ENCODE results near the gene LAMC1. TPM values are rescaled to one million over a fixed set of nuclear protein-coding genes. Genes with fewer than 3 reads are reported as not detected.
"Not testable (repeated sequence)": the region's sequence is repeated elsewhere in the genome, so short reads cannot be mapped to it uniquely, and the experiment has no call there.

The LAMC1 gene
- total and polyA plus RNA-seq, 10 of the 15 experiments (the other 5 are each of a cell fraction or from before 2014, with no cell fraction given), result 4.6 to 51.4 (median 25.6) TPM

GRCh38 chr1:183070923-183071618 lies 47.9 kb downstream of the LAMC1 start (continued):
- TF ChIP-seq MLLT1 (IDR thresholded peaks at IDR 0.05), result peak; percentile 89
- no peak for TF ChIP-seq RELA (IDR thresholded peaks at IDR 0.05; ENCODE audit: borderline replicate concordance, partially characterized antibody)
- TF ChIP-seq ZNF622 (IDR thresholded peaks at IDR 0.05), result no peak
- no peak for TF ChIP-seq SREBF2 (IDR thresholded peaks at IDR 0.05; ENCODE audit: low read length)
- TF ChIP-seq EP300 (IDR thresholded peaks at IDR 0.05; ENCODE audit: borderline replicate concordance in 1 of 2, control insufficient read depth in 1 of 2, low read depth in 2 of 2, low read length in 2 of 2), result peak; percentile 66 to 67; a peak in 2 of 4 replicates
- TF ChIP-seq TCF12 (IDR thresholded peaks at IDR 0.05; ENCODE audit: low read depth, low read length), result peak; percentile 83
- no peak for TF ChIP-seq NR2C2 (IDR thresholded peaks at IDR 0.05; ENCODE audit: borderline replicate concordance, control insufficient read depth, insufficient read length, low read depth)
- no peak for TF ChIP-seq SMAD5 (IDR thresholded peaks at IDR 0.05; ENCODE audit: low read depth)
- peak; percentile 32 for TF ChIP-seq ATF7 (IDR thresholded peaks at IDR 0.05; ENCODE audit: low read depth)
- no peak for TF ChIP-seq ZBTB40 (IDR thresholded peaks at IDR 0.05; ENCODE audit: borderline replicate concordance)
- TF ChIP-seq IRF3 (IDR thresholded peaks at IDR 0.05), result no peak
- TF ChIP-seq CREM (IDR thresholded peaks at IDR 0.05; ENCODE audit: low read depth), result peak; percentile 69; the same call in 1 of the 2 replicates
- no peak for TF ChIP-seq POLR2AphosphoS5 (IDR thresholded peaks at IDR 0.05; ENCODE audit: low read length)

- peaks cover 27% of the 10 kb centered on the region; the same call in 1 of the 2 replicates for H3K4me1 ChIP-seq (ENCODE audit: control insufficient read depth, insufficient read depth, low read length)
- H3K27ac ChIP-seq (ENCODE audit: control insufficient read depth, insufficient read depth); H2AFZ ChIP-seq (ENCODE audit: control insufficient read depth, low read depth, low read length); H3K9me3 ChIP-seq (replicated peaks; ENCODE audit: control insufficient read depth, insufficient read depth, low read length); H4K20me1 ChIP-seq (ENCODE audit: control insufficient read depth, insufficient read depth); BruUV-seq (replicated peaks); FAIRE-seq; H3K79me2 ChIP-seq (ENCODE audit: control insufficient read depth, insufficient read depth, low read length); H3K4me3 ChIP-seq; DNase-seq (ENCODE audit: low read depth, low spot score); H3K36me3 ChIP-seq (ENCODE audit: control insufficient read depth in 2 of 2, insufficient read depth in 2 of 2, low read length in 1 of 2); in situ Hi-C loops (cut with MboI); H3K4me2 ChIP-seq (ENCODE audit: control insufficient read depth, insufficient read depth); H3K9ac ChIP-seq (ENCODE audit: control insufficient read depth, insufficient read depth, low read length); intact Hi-C loops (cut with micrococcal nuclease; ENCODE audit: unreplicated experiment); H3K27me3 ChIP-seq (replicated peaks in 1 of 2; ENCODE audit: control insufficient read depth in 2 of 2, insufficient read depth in 2 of 2, low read length in 1 of 2); ATAC-seq: not testable (repeated sequence)
- RAD21 ChIA-PET (ENCODE audit: unreplicated experiment), result interaction anchor here (0.6 to 7.2 kb wide), 20 partner anchors 8 to 233 kb away, joined by 3 to 104 read pairs (median 5); no protein-coding TSS in a partner anchor
- SMC1A ChIA-PET (ENCODE audit: uncharacterized antibody, unreplicated experiment), result interaction anchor here (0.8 to 5.8 kb wide), 23 partner anchors 8 to 246 kb away, joined by 3 to 92 read pairs (median 6); no protein-coding TSS in a partner anchor
- CTCF ChIA-PET, result interaction anchor here (0.7 to 6.8 kb wide), 20 partner anchors 8 to 290 kb away, joined by 3 to 99 read pairs (median 4); no protein-coding TSS in a partner anchor
- 81% methylated on average over 7 of the region's 7 CpGs for WGBS (ENCODE audit: insufficient coverage, insufficient replicate concordance, low lambda C conversion rate, missing lambda C conversion rate)
- POLR2A ChIA-PET, result interaction anchor here (0.9 to 4.1 kb wide), 6 partner anchors 10 to 45 kb away, joined by 4 to 21 read pairs (median 4); no protein-coding TSS in a partner anchor
These were observed 49.4 kb downstream of the LAMC1 start for GRCh38 chr1:183072595-183072994.
